Pericardium fibroblast (primary cell): ENCODE results near the gene LRRC28. TPM values are rescaled to one million over a fixed set of nuclear protein-coding genes. Genes with fewer than 3 reads are reported as not detected.

Experiments
- total RNA-seq: library from RNA; depleted of rRNA; stranded (reverse); fragments of >200 nt; gene quantifications from 2 replicates; pipeline ENCODE4 v1.2.3, GENCODE V29; 2015

LRRC28 gene
- 13.7 and 21.1 TPM in 2 replicates for total RNA-seq

DNA sequence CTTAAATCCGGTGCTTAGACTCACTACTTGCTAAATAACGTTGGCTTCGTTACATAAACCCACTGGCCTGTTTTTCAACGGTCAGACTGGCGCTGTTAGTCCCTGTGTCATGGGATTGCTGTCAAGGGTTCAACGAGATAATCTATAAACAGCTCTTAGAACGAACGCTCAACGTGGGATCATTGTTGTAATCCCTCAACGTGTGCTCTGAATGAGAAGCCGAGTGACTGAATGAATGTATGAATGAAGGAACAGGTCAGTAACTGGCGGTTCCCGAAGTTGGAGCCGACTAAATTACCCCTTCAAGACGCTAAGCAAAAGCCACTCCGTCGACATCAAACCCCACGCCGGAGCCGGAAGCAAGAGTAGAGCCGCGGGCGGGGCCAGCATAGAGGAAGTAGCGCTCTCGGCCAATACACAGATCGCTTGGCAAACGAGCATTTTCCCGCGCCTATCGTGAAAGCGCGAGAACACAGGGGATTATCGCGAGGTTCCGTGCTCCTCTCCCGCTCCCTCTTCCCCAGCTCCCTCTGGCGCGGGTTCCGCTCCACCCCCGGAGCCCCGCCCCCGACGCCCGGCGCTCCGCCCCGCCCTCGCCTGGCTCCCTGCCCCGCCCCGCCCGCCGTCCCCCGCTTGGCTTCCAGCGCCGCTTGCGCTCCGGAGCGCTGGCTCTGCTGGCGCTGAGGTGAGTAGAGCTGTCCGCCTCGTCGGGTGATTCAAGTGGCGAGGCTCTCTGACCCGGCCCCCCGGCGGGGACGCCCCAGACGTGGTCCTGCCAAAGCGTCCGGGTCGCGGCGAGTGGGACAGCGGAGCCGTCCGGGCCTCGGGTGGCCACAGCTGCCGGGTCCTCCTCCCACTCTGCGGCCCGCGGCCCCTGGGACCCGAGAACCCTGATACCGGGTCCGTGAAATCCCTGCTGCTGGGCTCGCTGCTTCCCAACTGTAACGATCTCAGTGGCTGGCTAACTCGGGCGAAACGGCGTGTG, at the start of gene LRRC28:
Gene LRRC28 (plus strand): TSS at position 625 of the 985 bp plus-strand sequence. CDS start 4,477 bp downstream, outside the sequence.

DNA sequence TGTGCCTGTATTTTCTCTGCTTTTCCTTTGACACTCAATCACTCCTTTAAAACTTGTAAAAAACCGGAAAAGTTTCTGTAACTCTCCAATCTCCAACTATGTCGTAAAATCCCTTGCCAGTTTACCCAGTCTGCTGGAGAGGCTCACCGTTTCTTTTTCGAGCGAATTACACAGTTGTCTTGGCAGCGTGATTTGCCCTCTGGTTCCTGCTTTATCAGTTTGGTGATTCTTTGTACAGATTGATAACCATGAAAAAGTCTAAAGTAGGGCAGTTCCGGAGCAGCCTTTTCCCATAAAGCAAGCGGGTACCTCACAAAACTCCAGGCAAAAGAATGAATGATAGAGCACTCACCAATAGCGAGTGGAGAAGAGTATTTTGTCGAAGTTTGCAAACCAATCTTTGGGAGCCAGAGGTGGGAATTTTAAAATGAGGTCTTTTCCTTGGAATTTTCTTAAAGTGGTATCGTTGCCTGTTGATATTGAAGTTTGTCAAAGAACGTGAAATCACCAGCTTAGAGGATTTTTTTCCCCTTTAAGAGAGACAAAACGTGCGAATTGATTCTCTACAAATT, 1.9 kb upstream of the LRRC28 start, which contains the start of gene TTC23:
Gene TTC23 (minus strand): TSS at position 312 of the 572 bp plus-strand sequence. CDS start 20,869 bp downstream, outside the sequence.

Other genes starting within 250 kb of the LRRC28 start
- not detected in 2 replicates for gene PGPEP1L, start 243.7 kb upstream of the LRRC28 start, total RNA-seq
- gene SYNM, start 146.4 kb upstream of the LRRC28 start, total RNA-seq: 3.7 and 9.3 TPM in 2 replicates
- 11.6 and 16.5 TPM in 2 replicates for gene TTC23, start 1.9 kb upstream of the LRRC28 start, total RNA-seq